Liver (tissue), 3 donors: Measurements from ENCODE around the gene GPAT2.
"Not testable (repeated sequence)": the region's sequence is repeated elsewhere in the genome, so short reads cannot be mapped to it uniquely, and the experiment has no call there.

ENCODE experiments used
- SP1 ChIP-seq: IDR thresholded peaks from 2 replicates; pipeline ENCODE4 v1.6.1; 2018; ENCODE audit warnings: antibody characterized with exemption, mild to moderate bottlenecking
- TF ChIP-seq, protein P1 (sequence below): fragments of 150-350 bp; IDR thresholded peaks from 2 replicates; pipeline ENCODE4 v1.5.1; 2017; ENCODE audit warnings: improper control_type of control experiment, low read depth, low read length; ENCODE audit not compliant: missing input control
- donor health status: healthy.
- donor health status: healthy.

GRCh38 chr2:95991351-95992094, 43.2 kb downstream of the GPAT2 start, which contains the start of gene ANKRD36C:
- TF ChIP-seq, protein P1, sequence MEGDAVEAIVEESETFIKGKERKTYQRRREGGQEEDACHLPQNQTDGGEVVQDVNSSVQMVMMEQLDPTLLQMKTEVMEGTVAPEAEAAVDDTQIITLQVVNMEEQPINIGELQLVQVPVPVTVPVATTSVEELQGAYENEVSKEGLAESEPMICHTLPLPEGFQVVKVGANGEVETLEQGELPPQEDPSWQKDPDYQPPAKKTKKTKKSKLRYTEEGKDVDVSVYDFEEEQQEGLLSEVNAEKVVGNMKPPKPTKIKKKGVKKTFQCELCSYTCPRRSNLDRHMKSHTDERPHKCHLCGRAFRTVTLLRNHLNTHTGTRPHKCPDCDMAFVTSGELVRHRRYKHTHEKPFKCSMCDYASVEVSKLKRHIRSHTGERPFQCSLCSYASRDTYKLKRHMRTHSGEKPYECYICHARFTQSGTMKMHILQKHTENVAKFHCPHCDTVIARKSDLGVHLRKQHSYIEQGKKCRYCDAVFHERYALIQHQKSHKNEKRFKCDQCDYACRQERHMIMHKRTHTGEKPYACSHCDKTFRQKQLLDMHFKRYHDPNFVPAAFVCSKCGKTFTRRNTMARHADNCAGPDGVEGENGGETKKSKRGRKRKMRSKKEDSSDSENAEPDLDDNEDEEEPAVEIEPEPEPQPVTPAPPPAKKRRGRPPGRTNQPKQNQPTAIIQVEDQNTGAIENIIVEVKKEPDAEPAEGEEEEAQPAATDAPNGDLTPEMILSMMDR, result not testable (repeated sequence)
- not testable (repeated sequence) for TF ChIP-seq SP1
